Endometrium (tissue), 2 donors: ENCODE measurements around the gene RNF149.

ENCODE experiments used
- FAIRE-seq: peaks from 2 replicates; lab custom pipeline; 2012; peaks lifted over from hg19 to GRCh38; lab: Jason Lieb, UNC
- donor health status: control.
- donor health status: control.

The RNF149 gene

DNA sequence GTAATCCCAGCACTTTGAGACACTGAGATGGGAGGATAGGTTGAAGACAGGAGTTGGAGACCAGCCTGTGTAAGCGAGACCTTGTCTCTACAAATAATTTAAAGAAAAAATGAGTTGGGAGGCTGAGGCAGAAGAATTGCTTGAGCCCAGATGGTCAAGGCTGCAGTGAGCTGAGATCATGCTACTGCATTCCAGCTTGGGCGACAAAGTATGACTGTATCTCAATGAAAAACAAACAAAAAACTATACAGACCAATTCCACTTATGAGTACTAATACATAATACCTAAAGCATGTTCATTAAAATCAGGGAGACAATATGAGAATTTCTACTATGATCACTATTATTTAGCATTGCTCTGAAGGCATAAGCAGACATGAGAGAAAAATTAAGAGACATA, 12.6 kb downstream of the RNF149 start:
- FAIRE-seq: no peak

DNA sequence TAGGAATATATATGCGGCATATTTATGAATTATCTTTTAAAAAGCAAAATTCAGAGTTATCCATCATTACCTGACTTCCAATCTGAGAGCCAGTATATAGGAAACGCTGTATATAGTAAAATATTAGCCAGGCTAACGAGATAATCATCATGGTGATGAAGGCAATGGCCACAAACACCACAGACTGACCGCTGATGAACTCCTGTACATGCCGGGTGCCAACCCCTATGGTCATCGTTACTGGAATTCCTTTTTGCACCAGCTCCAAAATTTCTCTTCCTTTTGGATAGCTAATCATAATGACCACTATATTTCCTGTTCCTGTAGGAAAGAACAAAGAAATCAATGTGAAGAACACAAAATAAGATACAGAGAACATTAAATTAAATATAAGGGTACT, 13.6 kb downstream of the RNF149 start:
- FAIRE-seq: no peak

DNA sequence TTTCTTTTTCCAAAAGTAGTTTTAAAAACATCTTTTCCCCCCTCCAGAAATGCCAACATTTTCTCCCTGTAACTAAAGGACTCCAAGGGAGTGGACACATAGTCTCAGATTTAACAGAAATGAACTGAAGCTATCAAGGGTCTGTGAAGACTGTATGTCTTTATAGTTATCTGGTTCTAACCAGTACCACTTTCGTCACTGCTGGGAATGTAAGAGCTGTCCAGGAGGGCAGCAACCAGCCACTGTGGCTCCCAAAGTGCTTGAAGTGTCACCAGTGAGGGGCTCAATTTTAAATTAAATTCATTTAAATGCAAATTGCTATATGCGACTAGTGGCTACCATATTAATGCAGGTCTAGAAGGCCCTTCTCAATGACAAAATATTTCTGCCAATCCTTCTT, 15.0 kb downstream of the RNF149 start:
- no peak for FAIRE-seq

DNA sequence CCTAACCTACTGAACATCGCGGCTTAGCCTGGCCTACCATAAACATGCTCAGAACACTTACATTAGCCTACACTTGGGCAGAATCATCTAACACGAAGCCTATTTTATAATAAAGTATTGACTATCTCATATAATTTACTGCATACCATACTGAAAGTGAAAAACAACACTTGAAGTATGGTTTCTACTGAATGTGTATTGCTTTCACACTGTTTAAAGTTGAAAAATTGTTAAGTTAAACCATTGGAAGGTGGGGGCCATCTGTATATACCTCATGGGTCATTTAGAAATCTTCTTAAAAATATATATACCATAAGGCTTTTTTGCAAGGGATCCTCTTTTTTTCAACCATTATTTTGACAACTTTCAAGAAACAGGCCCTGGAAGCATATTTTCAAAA, 16.5 kb downstream of the RNF149 start:
- FAIRE-seq: no peak

DNA sequence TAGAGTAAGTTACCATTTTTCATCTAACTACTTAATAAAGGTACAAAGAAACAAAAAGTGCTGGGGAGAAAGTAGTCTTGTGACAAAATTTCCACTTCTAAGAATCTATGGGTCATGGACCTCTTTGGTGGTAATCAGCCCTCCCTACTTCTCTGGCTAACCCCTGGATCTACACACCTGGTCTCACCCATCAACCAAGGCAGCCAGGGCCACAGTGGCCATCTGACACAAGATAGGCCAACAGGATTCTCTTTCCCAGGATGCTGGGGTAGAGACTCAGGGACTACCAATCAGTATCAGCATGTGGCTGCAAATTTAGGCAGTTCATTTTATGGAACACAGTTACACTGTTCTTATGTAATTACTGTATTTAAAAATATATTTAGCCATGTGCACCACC, 17.8 kb downstream of the RNF149 start:
- no peak for FAIRE-seq

DNA sequence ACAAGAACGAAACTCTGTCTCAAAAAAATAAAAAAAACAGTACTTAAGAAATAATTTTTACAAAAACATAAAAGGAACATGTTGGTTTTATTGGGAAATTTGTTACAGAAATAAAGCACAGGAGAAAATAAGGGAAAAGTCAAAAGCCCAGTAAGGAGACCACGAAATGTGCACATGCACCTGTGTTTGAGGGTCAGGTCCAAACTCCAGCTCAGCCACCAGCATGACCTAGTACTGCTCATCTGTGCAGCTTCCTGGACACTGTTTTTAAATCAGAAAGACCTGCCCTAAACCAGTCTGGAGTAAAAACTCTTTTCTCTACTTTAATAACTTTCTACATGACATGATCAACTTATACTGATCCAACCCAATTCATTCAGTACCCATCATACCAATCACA, 21.2 kb downstream of the RNF149 start:
- no peak for FAIRE-seq

DNA sequence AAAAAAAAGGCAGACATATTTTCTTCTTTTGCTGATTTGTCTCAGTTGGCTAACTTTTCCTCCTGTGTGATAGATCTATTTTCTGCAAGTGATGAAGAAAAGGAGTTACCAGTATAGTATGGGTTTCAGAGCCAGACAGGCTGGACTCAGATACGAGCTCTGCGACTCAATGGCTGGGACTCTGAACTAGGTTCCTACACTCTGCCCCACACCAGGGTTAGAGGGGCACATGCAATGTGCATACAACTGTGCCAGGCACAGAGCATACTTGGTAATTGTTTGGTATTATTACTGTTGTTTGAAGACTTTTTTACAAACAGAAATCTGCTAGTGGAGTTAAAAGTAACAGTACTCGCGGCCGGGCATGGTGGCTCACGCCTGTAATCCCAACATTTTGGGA, 21.8 kb downstream of the RNF149 start:
- FAIRE-seq: no peak

DNA sequence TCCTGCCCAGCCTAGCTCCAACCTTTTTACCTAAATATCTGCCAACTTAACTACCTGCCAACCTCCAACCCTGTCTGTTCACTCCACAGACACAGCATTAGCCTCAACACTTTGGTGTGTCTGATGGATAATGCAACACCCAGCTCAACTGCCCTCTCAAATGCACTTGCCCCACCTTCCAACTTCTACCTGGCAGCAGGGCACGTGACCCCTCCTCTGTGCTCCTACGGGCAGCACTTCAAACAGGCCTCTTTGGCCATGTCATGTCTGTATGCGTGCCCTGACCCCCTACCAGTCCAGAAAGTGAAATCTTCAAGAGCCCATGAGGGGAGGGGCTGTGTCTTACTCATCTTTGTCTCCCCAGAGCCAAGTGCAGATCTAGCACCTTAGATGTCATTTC, 25.5 kb downstream of the RNF149 start:
- FAIRE-seq: no peak

DNA sequence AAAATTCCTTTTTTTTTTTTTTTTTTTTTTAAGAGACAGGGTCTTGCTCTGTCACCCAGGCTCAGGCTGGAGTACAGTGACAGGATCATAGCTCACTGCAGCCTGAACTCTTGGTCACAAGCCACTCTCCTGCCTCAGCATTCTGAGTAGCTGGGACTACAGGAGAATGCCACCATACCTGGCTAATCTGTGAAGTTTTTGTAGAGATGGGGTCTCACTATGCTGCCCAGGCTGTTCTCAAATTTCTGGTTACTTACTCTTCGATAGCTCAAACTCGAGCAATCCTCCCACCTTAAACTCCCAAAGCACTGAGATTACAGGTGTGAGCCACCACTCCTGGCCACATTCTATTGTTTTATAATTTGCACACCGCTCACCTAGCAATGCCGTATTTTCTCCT, 27.0 kb downstream of the RNF149 start:
- FAIRE-seq: no peak

DNA sequence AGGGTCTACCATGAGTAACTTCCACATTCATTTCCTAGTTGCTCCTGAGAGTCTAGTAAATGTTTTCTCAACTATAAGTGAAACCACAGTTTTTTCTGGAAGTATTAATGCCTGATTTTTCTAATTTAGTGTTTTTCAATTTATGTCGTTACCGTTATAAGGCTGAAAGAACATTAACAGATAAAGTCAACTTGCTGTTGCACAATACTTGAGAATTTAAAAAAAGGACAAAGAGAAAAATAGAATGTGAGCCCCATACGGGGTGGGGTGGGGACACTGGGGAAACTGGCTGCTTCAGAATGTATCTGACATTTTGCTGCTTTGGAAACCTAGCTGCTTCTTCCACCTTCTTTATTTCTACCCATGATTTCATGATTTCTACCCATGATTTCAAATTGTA, 29.6 kb downstream of the RNF149 start:
- no peak for FAIRE-seq

DNA sequence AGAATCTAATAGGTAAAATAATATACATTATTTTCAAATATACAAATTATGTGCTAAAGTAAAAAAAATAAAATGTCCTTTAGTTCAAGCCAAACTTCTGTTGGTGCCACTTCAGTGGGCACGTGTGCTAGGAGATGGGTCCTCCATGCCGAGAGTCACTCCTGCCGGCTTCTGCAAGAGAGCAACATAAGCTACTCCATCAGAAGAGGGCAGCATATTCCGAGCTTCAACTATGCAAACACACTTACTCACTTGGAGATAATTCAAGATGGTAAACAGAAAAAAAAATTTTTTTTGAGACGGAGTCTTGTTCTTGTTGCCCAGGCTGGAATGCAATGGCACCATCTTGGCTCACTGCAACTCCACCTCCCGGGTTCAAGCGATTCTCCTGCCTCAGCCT, 31.4 kb downstream of the RNF149 start:
- FAIRE-seq: no peak

DNA sequence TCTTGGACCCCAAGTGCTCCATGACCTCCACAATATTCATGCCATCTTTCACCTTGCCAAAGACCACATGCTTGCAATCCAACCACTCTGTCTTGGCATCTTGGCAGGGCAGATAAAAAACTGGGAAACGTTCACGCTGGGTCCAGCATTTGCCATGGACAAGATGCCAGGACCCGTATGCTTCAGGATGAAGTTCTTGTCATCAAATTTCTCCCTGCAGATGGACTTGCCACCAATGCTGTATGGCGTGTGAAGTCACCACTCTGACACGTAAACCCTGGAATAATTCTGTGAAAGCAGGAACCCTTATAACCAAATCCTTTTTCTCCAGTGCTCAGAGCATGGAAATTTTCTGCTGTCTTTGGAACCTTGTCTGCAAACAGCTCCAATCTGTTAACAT, 34.4 kb downstream of the RNF149 start:
- no peak for FAIRE-seq

DNA sequence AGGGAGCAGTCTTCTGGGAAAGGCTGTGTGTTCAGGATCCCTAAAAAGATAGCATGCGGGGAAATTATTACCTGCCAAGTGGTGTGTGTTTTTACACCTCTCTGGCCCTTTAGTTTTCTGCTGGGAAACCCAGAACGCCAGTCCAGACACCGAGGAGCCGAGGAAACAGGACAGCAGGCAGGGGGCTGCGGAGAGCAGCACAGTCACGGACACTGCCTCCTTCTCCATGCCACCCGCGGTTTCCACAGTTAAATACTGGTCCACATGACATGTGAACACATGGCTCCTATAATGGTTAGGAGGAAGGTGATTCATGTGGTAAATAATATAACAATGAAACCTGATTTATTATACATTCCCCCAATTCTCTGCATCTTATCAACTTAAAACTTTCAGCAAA, 35.4 kb downstream of the RNF149 start:
- FAIRE-seq: no peak

DNA sequence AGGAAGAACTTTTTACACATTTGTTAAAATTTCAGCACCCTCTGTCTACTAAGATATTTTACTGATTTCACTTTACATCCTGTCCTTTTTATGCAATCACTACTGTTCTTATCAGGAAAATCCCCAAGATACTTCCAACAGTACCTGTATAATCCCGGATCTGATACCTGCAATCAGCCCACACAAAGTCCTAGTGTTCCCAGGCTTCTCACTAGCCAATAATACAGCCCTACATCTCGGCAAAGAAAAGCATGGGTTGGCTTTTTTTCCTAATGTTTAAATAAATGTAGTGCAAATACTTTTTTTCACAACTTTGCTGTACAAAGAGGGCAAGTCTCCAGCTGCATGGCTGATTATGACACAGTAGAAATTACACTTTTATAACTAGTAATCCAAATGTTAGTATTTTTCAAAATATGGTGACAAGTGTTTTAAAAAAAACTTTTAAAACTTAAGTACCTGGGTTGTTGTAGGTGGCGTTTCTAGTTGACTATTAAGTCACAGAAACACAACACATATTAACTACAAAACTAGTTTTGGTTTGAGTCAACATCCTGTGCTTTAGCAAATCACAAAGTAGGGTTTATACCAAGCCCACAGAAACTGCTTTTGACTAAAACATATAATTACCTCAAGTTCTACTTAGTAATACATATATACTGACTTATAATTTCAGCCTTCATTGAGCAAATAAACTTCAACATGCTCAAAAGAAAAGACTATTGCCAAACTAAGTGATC, 36.3 kb downstream of the RNF149 start:
- FAIRE-seq: no peak

DNA sequence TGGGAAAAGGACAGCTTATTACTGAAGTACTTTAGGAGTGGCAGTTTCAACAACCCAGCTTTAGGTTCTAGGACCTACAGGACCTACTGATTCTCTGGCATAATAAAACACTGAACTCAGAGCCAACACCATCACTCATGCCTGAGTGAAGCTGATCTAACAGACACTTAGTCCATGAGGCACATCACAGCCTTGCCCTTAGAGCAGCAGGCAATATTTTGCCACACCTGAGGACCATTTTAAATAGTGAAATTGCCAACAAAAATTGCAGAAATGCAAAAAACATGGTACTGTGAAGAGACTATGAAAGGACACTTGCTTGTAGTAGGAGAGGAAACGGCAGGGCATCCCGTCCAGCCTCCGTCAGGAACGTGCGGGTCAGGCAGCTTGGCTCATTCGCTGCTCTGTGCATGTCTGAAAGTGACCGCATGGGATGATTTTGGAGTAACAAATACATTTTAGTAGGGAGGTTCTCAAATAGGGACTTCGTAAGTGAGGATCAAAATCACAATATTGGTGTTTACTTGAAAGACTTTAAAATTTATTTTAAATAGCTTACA, 37.7 kb downstream of the RNF149 start:
- FAIRE-seq: no peak

DNA sequence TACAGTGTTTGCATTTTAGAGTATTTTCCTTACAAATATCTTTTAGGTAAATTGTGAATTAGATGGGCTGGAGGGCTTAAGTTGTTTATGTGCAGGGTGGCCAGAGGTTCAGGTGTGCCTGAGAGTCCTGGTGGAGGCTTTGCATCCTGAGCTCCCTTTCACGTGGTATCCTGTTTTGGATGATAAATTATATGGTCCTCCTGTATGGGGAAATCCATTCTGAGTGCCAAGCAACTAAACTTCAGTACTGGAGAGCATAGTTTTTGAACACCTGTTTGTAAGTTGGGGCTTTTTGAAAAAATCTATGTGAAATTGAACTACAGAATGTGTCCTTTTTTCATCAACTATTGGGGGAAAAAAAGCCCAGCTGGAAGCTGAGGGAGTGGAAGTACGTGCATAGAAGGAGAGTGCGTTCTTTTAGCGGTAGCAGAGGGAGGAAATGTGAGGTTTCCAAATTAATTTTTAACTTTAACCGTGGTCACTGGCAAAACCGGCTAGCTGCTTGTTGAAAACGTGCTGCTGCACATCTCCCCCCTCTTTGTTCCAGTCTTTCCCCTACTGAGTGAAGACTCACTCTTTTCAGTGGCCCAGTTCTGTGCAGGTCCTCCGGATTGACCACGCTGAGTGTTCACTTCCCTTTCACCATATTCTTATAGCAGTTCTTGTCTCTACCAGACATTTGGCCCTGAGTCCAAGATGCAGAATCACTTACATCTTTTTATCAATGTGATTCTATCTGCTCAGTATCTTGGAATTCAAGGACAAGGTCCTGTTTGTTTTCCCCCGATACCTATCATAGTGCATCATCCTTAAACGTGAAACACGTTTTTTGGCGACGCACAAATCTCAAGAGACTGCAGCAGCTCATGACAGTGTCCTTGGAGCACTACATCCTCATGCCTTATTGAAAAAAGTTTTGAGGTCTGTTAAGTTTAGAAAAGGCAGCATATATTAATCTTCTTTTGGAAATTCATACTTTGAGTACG, 40.5 kb downstream of the RNF149 start:
- no peak for FAIRE-seq

DNA sequence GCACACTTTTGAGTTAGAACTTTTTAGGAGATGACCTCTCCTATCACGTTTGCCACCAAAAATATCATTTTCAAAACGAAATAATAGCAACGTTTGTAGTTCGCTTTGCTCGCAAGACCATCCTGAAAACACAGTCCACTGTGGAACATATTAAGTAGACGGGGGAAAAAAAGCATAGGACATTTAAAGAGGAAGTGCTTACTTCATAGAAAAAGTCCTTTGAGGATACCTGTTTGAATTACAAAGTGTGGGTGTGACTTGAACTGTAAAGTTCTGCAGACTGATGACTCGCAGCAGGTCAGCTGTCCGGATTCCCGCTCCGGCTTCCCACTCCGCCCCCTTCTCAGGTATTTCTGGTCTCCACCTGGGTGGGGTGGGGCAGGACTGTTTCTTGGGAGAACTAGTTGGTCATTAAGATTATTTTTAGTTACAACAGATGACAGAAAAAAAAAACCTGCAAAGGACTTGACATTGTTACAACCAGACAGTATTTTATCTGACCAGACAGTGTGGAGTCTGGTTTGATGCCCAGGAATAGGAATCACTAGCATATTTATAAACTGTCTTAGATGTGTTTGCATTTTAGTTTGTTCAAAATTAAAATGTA, 42.5 kb downstream of the RNF149 start:
- no peak for FAIRE-seq

DNA sequence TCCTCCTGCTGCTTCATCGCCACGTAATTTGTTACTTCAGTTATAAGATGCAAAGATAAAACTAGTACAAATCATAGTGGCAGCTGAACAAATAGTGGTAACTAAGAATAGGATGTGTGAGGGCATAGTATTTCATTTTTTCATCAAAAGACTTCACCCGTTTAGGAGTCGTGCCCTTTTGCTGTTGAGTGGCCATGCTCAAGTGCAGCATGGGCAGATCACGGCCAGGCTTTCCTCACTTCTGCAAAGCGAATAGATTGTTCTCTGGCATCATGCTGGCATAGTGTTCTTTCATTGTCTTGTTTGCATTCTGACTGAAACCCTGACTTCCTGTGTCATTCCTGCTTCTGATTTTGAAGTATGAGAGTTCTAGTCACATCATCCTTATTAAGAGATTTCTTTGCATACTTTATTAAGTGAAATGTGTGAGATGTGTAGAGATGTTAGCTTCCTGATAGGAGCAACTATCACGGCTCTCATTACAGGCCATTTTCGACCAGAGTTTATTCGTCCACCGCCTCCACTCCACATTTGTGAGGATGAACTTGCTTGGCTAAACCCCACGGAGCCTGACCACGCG, 44.1 kb downstream of the RNF149 start:
- no peak for FAIRE-seq

DNA sequence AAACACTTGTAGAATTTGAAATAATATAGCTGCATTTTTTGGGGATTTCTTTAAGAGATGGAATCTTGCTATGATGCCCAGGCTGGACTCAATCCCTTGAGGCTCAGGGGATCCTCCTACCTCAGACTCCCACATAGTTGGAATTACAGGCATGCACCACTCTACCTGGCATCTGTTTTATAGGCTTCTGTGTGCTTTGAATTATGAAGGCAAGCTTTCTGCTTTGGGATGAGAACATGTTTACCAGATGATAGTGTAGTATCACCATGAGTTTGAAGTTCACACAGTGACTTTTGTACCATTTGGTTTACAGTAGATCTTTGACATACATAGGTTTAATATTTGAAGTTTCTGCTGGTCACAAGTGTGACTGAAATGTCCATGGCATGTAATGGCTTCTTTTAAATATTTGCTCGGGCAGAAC, 45.1 kb downstream of the RNF149 start:
- FAIRE-seq: no peak

DNA sequence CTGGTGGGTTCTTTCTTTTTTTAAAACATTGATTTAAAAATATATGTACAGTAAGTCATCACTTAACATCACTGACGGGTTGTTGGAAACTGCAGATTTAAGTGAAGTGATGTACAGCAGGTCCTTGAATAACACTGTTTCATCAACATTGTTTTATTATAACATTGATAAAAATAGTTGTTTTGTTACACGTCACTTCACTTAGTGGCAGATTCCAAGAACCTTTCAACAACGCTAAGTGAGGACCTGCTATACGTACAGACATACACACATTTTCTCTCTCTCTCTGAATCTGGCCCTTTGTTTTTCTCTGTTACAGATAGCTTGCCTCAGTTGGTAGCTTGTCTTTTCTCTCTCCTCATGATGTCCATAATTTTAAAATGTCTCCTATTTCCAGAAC, 46.4 kb downstream of the RNF149 start:
- FAIRE-seq: no peak

DNA sequence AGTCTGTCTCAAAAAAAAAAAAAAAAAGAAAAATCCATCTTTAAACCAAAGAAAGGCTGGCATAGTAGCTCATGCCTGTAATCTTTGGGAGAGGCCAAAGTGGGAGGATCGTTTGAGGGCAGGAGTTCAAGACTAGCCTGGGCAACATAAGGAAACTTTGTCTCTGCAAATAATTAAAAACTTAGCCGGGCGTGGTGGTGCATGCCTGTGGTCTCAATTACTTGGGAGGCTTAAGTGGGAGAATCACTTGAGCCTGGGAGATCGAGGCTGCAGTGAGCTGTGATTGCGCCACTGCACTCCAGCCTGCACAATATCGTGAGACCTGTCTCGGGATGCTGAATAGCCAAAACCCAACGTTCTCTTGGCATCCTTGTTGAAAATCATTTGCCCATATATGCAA, 49.7 kb downstream of the RNF149 start:
- FAIRE-seq: no peak

DNA sequence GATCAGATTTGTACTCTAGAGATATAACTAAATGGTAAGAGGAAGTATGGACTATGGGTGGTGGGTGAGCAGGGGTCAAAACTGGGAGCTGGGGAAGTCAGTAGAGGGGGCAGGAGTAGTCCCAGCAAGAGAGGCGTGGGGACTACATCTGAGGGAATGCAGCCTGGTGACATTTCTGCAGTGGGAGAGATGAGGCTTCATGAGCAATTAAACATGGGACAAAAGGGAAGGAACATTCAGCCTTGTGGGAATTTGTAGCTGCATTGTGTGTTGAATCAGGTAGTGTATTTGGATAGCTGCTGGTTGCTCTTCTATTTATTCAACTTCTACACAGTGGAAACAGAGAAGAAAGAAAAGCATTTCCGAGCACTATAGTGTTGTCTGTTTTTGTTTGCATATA, 52.2 kb downstream of the RNF149 start:
- FAIRE-seq: no peak
